HEK293 (cell line): Measurements from ENCODE around the gene TBC1D5.

Experiments used
- SP2 ChIP-seq: fragments of 450-650 bp; formaldehyde crosslinking; IDR thresholded peaks from 2 replicates; pipeline ENCODE4 v1.5.1; 2016; ENCODE audit warnings: missing biosample characterization, missing genetic modification characterization
- TCF7L2 ChIP-seq: IDR thresholded peaks from 2 replicates; pipeline ENCODE4 v1.6.1; 2011; ENCODE audit warnings: low read depth, mild to moderate bottlenecking, inconsistent platforms, low read length, moderate library complexity, borderline replicate concordance
- ZNF423 ChIP-seq: fragments of 450-650 bp; formaldehyde crosslinking; IDR thresholded peaks from 2 replicates; pipeline ENCODE4 v1.5.1; 2016; ENCODE audit warnings: missing biosample characterization, missing genetic modification characterization
- ZNF426 ChIP-seq: fragments of 450-650 bp; formaldehyde crosslinking; IDR thresholded peaks from 2 replicates; pipeline ENCODE4 v1.5.1; 2017; ENCODE audit warnings: missing biosample characterization, missing genetic modification characterization, mild to moderate bottlenecking, inconsistent platforms, moderate library complexity
- ZNF510 ChIP-seq: fragments of 450-650 bp; formaldehyde crosslinking; IDR thresholded peaks from 2 replicates; pipeline ENCODE4 v1.5.1; 2018; ENCODE audit warnings: mild to moderate bottlenecking, missing genetic modification characterization, missing biosample characterization; ENCODE audit not compliant: insufficient replicate concordance
- TF ChIP-seq, protein P1 (sequence below): fragments of 450-650 bp; formaldehyde crosslinking; IDR thresholded peaks from 2 replicates; pipeline ENCODE4 v1.5.1; 2016; ENCODE audit warnings: missing biosample characterization, missing genetic modification characterization
- TF ChIP-seq, protein P2 (sequence below): fragments of 450-650 bp; formaldehyde crosslinking; IDR thresholded peaks from 2 replicates; pipeline ENCODE4 v1.5.1; 2016; ENCODE audit warnings: missing biosample characterization, missing genetic modification characterization, low read depth

DNA sequence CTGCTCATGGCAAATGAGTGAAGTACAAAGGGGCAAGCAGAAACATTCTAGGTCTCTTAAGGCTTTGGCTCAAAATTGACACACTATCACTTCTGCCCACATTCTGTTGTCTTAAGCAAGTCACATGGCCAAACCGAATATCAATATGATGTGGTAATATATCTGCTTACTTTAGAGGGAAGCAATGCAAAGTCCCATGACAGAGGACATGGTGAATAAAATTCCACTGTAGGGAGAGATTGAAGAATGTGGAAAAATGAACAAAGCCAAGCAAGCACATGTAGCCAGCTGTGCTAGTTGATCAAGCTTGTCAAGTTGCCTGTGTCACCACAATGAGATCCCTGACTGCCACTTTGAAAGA, 11.2 kb upstream of the TBC1D5 start:
- TF ChIP-seq, protein P1, sequence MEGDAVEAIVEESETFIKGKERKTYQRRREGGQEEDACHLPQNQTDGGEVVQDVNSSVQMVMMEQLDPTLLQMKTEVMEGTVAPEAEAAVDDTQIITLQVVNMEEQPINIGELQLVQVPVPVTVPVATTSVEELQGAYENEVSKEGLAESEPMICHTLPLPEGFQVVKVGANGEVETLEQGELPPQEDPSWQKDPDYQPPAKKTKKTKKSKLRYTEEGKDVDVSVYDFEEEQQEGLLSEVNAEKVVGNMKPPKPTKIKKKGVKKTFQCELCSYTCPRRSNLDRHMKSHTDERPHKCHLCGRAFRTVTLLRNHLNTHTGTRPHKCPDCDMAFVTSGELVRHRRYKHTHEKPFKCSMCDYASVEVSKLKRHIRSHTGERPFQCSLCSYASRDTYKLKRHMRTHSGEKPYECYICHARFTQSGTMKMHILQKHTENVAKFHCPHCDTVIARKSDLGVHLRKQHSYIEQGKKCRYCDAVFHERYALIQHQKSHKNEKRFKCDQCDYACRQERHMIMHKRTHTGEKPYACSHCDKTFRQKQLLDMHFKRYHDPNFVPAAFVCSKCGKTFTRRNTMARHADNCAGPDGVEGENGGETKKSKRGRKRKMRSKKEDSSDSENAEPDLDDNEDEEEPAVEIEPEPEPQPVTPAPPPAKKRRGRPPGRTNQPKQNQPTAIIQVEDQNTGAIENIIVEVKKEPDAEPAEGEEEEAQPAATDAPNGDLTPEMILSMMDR (tag by site-specific recombination): no peak
- TF ChIP-seq, protein P2, sequence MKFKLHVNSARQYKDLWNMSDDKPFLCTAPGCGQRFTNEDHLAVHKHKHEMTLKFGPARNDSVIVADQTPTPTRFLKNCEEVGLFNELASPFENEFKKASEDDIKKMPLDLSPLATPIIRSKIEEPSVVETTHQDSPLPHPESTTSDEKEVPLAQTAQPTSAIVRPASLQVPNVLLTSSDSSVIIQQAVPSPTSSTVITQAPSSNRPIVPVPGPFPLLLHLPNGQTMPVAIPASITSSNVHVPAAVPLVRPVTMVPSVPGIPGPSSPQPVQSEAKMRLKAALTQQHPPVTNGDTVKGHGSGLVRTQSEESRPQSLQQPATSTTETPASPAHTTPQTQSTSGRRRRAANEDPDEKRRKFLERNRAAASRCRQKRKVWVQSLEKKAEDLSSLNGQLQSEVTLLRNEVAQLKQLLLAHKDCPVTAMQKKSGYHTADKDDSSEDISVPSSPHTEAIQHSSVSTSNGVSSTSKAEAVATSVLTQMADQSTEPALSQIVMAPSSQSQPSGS (tag by site-specific recombination): no peak
- TF ChIP-seq ZNF510 (no peak), ZNF426 (tag by site-specific recombination) (no peak), TCF7L2 (no peak), ZNF423 (tag by site-specific recombination) (no peak), SP2 (no peak)
